Effector CD4-positive, alpha-beta T cell (primary cell): Measurements from ENCODE around the gene SPATA6L.
"Not testable (repeated sequence)": the region's sequence is repeated elsewhere in the genome, so short reads cannot be mapped to it uniquely, and the experiment has no call there.

Source experiments
- DNase-seq: peaks from one replicate; pipeline ENCODE4 v3.0.0-alpha.2; 2020

The SPATA6L gene

DNA sequence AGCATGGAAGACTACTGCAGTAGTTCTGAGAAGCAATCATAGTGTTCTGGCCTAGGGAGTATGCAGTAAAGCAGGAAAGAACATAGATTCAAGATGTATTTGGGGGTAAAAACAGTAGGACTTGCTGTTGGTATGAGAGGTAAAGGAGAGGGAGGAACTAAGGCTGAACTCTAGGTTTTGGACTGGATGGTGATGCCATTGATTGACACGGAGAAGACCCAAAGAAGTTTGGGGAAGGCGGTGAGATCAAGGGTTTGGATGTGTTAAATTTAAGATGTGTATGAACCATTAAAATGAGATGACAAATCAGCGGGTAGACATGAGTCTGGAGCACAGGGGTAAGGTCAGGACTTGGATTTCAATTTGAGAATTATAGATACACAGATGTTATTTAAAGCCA, 11.1 kb upstream of the SPATA6L start:
- no peak for DNase-seq

- no peak for DNase-seq
These were observed 8.5 kb upstream of the SPATA6L start for GRCh38 chr9:4674783-4675182.

DNA sequence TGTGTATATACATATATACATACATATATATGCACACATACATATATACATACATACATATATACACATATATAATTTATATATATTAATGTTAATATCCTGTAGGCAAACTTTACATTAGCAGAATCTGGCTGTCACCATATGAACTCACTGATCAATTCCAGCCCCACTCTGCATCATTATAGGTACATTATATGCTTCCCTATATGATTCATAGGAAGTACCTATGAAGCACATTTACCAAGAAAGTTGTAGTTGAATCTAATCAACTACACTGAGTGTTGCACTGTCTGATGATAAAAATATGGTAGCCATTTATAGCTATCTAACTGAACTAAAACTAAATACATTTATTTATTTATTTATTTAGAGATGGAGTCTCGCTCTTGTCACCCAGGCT, 5.5 kb upstream of the SPATA6L start:
- no peak for DNase-seq

DNA sequence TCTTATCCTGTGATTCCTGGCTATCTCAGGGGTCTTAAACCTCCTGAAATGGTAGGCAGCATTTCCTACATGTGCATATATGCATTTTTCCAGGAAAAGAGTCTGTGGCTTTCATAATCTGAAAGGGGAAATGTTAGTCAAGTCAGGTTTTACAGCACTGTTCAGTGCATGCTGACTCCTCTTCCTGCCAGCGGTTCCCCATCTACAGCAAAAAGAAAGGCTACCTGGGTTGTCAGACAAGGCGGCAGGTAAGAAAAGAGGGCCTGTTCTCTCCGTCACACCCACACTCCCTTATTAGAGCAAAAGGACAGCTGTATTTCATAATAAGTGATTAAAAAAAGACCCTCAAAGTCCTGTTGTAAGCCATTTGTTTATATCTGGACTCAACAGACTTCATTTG, 4.3 kb upstream of the SPATA6L start:
- no peak for DNase-seq

- no peak for DNase-seq
These were observed 3.6 kb upstream of the SPATA6L start for GRCh38 chr9:4669890-4670289.

DNA sequence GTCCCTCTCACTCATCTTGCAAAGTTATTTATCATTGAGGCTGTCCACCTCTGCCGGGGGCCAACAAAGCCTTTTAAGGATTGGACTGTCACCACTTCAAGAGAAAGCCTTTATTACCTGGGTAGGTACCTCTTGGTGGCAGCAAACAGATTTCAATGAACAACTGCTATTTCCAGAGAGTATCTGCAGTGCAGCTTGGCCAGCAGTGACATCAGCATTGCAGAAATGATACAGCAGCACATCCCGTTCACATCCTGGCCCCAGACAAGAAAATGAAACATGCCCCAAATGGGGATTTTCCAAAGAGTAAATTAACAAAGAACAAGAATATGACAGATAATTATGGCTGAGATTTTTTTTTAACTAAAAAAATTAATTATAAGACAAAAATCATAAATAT, 2.3 kb upstream of the SPATA6L start:
- DNase-seq, result no peak

- DNase-seq, result no peak
These were observed 1.4 kb upstream of the SPATA6L start for GRCh38 chr9:4667681-4668080.

DNA sequence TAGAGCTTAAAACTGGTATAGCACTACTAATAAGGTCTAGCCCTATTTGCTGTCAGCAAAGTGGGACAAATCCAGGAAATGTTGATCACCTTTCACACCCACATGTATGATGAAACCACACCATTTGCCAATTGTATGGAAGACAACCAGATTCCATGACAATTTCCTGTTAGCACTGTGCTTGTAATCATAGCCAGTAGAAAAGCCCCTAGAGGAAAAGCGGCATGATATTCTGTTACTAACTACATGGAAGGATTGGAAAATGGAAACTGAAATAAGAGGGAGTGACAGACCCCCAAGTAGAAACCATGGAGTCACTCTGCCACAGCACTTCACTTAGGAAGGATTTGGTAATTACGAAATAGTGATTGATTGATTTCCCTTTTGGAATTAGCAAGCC, 923 bp downstream of the SPATA6L start:
- DNase-seq, result no peak

DNA sequence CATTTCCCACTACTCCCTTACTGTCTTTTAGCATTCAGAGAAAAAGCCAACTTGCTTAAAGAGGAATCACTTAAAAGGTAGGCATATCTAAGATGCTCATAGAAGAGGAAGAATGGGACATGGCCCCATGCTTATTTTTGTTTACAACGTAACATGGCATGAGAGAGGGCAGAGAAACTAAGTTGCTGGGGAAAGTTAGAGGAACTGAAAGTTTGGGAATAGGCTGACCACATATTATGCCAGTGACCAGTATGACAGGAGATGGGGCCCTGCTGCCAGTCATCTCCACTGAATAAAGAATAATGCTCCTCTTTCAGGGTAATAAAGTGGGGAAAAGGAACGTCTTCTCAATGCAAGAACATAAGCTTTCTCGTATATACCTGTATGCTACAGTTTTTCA, 2.3 kb downstream of the SPATA6L start:
- DNase-seq, result no peak

GRCh38 chr9:4662989-4663792, 3.1 kb downstream of the SPATA6L start:
- no peak for DNase-seq

DNA sequence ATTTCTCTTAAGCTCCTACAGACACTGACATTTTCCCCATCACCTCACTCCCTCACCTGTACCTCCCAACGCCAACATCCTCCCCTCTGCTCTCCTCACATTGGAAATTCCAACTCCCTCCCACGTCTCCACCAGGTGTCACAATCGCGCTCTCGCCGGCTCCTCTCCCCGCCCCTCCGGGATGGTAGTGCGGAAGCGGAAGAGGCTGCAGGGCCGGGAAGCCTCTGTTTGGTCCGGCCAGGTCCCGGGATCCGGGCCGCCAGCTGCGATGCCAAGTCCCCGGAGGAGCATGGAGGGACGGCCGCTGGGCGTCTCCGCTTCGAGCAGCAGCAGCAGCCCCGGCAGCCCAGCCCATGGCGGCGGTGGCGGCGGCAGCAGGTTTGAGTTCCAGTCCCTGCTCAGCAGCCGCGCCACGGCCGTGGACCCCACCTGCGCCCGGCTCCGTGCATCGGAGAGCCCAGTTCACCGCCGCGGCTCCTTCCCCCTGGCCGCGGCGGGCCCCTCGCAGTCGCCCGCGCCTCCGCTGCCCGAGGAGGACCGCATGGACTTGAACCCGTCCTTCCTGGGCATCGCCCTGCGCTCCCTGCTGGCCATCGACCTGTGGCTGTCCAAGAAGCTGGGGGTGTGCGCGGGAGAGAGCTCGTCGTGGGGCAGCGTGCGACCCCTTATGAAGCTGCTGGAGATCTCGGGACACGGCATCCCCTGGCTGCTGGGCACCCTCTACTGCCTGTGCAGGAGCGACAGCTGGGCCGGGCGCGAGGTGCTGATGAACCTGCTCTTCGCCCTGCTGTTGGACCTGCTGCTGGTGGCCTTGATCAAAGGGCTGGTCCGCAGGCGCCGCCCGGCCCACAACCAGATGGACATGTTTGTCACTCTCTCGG, 3.9 kb downstream of the SPATA6L start, which contains the start of gene PLPP6:
Gene PLPP6, plus strand, starts transcription at position 187 of the 881 bp plus-strand sequence. Its CDS starts 82 bp downstream, at position 269.
- peak; percentile 74 for DNase-seq

DNA sequence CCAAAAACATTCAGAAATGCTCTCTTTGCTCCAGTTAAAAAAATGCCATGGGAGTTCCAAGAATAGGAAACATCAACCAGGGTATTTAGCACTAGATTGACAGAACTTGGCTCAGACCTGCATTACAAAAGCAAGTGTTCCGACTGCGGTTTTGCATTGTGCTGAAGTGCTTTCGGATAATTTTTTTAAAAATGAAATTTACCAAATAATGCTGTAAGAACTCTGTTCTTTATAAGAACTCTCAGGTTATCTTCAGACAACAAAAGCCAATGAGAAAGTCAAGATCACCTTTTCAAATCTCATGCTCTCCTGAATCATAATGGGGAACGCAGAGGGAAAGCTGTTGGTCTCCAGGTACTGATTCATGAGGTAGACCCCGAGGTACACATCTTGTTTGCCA, 4.7 kb downstream of the SPATA6L start:
- DNase-seq, result no peak

- no peak for DNase-seq
These were observed 5.1 kb downstream of the SPATA6L start for GRCh38 chr9:4661165-4661564.

- not testable (repeated sequence) for DNase-seq
These were observed 5.6 kb downstream of the SPATA6L start for GRCh38 chr9:4660665-4661064.

DNA sequence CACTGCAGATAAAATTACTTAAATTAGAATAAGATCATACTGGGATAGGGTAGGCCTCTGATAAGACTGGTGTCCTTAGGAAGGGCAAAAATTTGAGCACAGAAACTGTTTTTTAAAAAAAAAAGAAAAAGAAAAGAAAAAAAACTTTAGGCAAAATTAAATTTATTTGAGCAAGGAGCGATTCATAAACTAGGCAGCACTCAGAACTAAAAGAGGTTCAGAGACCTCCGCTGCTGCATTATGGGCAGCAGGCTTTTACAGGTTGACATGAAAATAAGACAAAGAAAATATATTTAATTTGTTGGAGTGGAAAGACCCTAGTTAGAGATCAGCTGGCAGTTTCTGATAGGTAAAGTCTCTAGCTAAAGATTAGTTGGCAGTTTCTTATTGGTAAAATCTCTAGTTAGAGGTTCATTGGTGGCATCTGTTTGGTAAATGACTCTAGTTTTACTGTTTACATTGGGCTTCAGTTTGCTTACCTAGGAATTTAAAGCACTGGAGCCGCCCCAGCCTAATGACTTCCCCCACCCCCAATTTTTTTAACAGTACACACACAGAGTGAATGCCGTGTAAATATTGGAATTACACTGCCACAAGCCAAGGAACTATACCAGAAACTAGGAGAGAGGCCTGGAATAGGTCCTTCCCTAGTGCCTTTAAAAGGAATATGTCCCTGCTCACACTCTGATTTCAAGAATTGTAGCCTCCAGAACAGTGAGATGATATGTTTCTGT, 8.7 kb downstream of the SPATA6L start:
- DNase-seq, result no peak

DNA sequence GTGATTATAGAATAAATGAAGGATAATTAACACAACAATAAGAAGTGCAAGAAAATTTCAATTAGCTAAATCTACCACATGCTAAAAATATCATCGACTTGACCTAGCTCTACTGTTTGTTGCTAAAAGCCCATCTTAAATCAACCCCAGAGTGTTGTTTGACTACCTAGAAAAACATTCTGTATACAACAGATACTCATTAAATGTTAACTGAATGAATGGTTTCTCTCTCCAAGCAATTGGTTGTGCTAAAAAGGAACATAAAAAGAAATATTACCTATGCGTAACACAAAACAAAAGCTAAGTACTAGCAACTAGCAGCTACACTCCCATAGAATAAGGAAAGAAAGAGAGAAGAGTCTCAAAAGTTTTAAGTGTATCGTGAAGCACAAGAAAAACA, 9.7 kb downstream of the SPATA6L start:
- no peak for DNase-seq

DNA sequence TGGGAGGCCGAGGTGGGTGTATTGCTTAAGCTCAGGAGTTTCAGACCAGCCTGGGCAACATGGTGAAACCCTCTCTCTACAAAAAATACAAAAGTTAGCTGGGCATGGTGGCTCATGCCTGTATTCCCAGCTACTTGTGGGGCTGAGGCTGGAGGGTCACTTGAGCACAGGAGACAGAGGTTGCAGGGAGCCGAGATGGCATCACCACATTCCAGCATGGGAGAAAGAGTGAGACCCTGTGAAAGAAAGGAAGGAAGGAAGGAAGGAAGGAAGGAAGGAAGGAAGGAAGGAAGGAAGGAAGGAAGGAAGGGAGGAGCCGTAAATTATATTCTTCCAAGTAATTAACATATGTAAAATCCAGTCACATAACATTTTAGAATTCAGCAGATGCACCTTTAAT, 10.1 kb downstream of the SPATA6L start:
- DNase-seq, result not testable (repeated sequence)

DNA sequence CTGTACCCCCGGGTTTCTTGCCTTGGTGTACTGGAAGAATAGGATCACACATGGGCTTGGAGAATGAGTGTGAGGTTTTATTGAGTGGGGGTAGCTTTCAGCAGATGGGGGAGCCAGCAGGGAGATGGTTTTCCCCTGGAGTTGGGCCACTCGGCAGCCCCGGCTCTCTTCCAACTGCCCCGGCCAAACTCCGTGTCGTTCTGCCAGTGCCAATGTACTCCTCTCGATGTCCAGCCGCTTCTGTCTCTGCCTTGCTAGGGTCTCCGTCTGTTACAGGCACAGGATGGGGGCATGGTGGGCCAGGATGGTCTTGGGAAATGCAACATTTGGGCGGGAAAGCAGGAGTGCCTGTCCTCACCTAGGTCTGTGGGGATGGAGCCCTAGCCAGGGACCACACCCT, 11.7 kb downstream of the SPATA6L start:
- DNase-seq, result no peak

DNA sequence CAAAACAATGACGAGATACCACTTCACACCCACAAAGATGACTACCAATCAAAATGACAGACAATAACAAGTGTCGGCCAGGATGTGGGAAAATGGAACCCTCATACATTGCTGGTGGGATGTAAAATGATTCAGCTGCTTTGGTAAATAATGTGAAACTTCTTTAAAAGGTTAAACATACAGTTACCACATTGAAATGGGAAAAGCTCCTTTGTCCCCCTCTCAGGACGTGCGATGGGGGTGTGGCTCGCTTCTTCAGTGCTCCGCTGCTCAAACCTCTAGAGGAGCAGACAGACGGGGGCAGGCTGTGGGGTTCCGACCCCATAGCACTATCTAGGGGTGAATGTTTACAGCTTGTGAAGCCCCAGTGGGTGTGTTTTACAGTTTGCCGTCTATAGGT, 12.2 kb downstream of the SPATA6L start:
- no peak for DNase-seq

- no peak for DNase-seq
These were observed 23.9 kb downstream of the SPATA6L start for GRCh38 chr9:4642351-4642750.

DNA sequence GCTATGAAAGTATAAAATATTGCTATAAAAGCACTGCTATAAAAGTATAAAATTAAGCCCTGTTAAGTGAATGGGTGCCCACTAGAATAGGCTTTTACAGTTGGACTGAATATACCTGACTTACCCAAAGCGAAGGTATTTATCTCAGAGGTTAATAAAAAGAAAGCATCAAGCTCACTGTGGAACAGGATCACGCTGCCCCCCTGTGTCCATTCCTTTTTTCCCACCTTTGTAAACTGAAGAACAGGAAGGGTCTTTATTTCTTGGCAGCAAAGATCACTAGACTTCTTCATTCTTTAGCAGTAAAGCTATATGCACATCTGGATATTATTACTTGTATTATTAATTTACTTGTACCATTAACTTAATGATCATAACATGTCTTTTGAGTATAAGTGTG, 26.3 kb downstream of the SPATA6L start:
- peak; percentile 43 for DNase-seq

DNA sequence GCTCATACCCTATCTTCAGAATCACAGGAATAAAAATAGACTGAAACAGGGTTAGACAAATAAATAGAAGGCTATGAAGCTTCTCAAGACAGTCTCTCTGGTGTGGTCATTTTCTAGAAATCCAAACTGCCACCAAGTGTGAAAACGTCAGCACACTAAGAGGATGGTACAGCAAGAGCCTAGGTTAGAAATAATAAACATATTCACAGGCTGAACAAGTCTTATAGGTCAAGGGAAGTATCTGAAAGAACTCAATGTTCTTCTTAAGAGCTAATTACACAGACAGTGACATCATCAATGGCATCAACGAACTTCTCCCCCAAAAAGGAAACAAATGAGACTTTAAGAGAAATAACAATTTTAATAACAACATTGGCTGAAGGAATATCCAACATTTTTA, 26.9 kb downstream of the SPATA6L start:
- no peak for DNase-seq

DNA sequence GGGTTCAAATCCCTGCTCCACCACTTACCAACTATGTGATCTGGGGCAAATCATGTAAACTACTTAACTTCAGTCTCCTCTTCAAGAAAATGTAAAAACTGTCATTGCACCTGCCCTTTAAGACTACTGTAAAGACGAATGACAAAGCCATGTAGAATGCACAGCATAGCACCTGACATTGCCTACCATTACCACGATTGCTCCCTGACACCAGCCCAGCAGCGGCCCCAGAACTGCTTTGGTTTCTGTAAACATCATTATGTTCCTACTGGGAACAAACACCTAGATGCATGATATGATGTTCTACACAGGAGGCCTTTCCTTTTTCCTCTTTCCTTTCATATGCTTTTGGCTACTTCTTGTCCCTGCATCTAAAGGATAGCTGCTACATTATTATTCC, 27.3 kb downstream of the SPATA6L start:
- no peak for DNase-seq
